Cortex of kidney (tissue), 1 donor: ENCODE results near the gene RETREG3.
"Not testable (repeated sequence)": the region's sequence is repeated elsewhere in the genome, so short reads cannot be mapped to it uniquely, and the experiment has no call there.

Experiments used
- DNase-seq: peaks from one replicate; lab custom pipeline; 2025; lab: John Stamatoyannopoulos, UW

RETREG3 gene

GRCh38 chr17:42609182-42609813, at the start of gene RETREG3, which contains the start of gene TUBG1:
RETREG3 (minus strand) TSS chr17:42609374; CDS start chr17:42609324, 50 bp downstream.
TUBG1 (plus strand) TSS chr17:42609683; CDS start chr17:42609738, 55 bp downstream.
- peak; percentile 82 for DNase-seq

GRCh38 chr17:42657824-42658588, 48.8 kb upstream of the RETREG3 start:
- DNase-seq = no peak

DNA sequence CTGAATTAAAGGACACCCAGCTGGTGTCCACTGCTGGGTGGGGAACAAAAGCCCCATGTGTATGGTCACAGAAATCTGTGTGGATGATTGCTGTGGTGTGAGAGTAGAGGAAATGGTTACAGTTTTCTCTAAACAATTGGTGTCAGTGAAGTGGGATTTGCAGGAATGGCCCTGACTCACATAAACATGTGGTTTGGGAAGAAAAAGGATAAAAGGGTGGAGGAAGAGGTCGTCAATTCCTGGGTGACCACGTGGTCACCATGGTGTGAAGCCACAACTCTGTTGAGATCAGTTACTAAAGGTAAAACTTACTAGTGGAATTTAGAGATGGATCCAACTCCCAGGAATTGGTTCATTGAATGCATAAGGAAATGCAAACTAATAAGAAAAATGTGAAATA, 46.4 kb upstream of the RETREG3 start:
- no peak for DNase-seq

DNA sequence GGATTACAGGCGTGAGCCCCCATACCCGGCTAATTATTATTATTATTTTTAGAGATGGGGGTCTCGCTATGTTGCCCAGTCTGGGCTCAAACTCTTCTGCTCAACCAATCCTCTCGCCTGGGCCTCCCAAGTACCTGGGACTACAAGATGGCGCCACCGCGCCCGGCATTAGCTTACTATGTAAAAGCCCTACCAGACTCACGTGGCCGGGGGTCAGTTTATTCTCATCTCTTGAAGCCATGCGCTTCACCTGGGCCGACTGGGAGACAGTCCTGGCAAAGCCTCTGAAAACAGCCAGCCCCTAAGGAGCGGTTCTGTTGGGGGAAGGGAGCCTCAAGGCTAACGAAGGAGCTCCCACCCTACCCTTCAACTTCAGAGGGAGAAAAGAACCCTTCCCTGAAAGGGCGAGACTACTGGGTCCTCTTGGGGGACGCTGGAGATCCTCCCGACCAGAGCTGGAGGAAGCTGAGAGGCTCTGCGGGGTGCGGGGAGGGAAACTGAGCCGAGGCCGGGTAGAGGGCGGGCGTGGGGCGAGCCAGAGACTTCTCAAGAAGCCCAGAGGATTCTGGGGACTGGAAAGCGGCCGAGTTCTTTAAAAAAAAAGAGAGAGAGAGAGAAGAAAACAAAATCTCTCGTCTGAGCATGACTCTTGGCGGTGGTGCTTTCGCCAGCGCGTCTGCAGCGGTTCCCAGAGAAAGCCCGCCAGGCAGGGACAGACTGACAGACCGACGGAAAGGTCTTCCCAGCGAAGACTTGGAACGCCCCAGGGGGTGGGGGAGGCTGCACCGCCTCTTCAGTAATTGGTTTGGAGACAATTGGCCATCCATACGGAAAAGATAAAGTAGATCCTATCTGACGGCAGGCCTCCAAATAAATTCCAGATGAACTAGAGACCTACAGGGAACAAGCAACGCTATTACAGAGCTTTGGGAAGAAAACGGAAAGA, 44.3 kb upstream of the RETREG3 start:
- DNase-seq = no peak

DNA sequence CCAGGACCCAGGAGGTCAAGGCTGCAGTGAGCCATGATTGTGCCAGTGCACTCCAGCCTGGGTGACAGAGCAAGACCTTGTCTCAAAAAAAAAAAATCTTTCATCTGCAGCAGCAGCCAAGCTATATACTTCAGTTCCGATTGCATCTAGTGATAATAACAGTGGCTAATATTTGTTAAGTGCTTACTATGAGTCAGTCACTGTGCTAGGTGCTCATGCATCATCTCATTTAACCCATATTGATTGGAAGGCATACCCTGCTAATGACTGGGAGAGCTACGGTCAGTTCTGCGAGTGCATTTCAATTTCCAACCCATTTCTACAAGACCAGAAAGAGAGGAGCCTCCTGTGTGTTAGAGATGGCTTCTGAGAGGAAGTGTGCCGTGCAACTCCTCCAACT, 42.2 kb upstream of the RETREG3 start:
- DNase-seq = no peak

- DNase-seq = no peak
Measured at GRCh38 chr17:42647778-42648177, 38.6 kb upstream of the RETREG3 start.

DNA sequence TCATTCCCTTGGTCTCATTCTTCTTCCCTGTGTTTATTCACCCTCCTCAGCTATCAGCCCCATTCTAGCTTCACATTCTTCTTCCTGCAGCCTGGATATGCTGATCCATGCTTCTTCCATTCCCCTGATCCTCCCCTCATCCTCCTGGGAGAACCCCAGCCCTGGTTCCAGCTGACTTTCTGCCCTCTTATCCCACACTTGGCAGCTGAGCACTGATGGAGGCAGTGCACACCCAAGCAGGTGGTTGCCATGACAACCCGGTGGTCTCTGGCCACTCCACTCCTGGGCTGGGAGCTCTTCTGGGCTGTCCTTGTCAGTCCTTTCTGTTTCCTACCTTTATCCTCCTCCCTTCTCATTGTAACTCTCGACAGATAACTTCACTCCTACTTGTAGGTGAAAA, 33.2 kb upstream of the RETREG3 start:
- DNase-seq = no peak

GRCh38 chr17:42640121-42640520, 30.9 kb upstream of the RETREG3 start:
- no peak for DNase-seq

GRCh38 chr17:42639525-42640113, 30.4 kb upstream of the RETREG3 start:
- DNase-seq = no peak

GRCh38 chr17:42632949-42633444, 23.8 kb upstream of the RETREG3 start:
- no peak for DNase-seq

DNA sequence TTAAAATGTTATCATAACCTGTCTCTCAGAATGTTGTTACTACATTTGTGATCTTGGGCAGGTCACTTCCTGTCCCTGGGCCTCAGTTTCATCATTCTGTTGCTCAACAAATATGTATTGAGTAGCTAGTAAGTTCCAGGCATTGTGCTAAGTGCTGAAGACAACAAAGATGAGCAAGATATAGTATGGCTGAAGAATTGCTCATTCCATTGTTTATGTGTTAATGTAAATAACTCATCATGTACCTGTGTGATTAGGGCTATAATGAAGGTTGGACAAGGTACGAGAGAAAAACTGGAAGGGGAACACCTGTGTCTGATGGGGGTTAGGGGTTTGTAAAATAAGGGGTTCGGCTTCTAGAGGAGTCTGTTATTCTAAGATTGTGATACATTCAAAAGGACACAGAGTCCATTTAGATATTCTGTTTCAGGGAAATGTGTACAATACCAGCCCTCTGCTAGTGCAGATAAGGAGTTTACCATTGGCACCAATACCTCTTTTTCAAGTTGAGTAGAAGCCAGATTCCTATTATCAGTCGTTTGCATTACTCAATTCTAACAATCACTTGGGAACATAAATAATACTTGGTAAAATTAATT, 20.3 kb upstream of the RETREG3 start:
- DNase-seq = no peak

- not testable (repeated sequence) for DNase-seq
Measured at GRCh38 chr17:42627032-42627764, 18.0 kb upstream of the RETREG3 start.

DNA sequence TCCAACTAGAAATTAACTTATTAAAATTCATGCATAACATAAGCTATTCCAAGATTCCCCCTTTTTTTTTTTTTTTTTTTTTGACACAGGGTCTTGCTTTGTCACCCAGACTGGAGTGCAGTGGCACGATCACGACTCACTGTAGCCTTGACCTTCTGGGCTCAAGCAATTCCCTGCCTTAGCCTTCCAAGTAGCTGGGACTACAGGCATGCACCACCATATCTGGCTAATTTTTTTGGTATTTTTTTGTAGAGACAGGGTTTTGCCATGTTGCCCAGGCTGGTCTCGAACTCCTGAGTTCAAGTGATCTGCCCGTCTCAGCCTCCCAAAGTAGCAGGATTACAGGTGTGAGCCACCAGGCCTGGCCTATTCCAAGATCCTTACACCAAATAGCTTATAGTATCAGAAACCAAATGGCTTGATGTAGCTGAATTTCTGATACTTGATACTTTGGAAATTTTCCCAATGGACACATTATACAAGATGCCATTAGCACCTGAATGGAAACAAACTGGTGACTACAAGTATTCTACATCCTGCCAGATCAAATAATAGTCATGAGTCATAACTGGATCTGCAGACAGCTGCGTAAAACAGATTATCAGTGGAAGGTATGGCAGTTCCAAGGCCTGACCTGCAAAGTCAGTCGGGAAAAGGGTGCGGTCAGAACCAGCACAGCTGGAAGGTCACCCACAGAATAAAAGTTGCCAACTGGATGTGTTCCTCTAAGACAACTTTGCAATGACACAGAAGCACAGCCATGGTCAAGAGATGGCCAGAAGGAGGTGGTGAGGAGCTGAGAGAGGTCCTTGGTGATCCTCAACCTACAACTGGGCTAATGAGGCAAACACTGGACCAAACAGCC, 14.8 kb upstream of the RETREG3 start:
- DNase-seq = no peak

GRCh38 chr17:42623271-42623670, 14.1 kb upstream of the RETREG3 start:
- no peak for DNase-seq

DNA sequence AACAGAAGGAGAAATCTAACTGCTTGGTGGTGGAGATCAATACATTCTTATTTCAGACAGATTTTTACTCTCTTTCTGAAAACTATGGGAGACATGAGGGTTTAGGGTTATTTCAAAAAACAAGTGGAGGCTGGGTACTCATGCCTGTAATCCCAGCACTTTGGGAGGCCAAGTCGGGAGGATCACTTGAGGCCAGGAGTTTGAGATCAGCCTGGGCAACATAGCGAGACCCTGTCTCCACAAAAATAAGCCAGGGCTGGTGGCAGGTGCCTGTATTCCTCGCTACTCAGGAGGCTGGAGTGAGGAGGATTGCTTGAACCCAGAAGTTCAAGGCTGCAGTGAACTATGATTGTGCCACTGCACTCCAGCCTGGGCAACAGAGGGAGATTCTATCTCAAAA, 12.8 kb upstream of the RETREG3 start:
- DNase-seq = not testable (repeated sequence)

DNA sequence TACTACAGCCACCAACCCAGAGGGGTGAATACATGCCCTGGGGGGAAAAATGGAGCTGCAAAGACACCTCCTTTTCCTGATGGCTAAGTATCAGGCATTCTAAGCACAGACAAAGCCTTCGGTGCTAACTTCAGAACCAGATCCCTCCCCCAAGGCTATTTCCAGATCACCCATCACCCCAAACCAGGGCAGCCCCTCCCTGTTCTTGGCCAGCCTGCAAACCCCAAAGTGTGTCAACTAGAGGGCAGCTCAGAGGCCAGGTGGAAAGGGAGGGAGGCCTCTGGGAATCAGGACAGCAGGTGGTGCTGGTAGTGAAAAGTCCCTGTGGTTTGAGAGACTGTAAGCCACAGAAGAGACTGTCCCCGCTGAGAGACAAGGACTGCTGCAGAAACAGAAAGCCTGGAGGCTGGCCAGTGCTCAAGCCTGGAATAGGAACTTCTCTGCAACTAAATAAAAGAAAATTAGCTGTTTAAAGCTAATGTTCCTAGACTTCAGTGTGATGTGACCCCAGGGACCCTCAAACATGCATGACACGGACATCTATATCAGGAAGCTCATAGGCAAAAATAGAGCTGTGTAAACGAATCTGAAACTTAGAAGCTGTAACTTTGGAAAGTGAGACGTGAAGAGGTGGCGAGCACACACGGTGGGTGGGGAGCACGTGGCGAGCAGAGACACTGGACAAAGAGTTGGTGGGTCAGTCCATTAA, 9.4 kb upstream of the RETREG3 start:
- DNase-seq = no peak

DNA sequence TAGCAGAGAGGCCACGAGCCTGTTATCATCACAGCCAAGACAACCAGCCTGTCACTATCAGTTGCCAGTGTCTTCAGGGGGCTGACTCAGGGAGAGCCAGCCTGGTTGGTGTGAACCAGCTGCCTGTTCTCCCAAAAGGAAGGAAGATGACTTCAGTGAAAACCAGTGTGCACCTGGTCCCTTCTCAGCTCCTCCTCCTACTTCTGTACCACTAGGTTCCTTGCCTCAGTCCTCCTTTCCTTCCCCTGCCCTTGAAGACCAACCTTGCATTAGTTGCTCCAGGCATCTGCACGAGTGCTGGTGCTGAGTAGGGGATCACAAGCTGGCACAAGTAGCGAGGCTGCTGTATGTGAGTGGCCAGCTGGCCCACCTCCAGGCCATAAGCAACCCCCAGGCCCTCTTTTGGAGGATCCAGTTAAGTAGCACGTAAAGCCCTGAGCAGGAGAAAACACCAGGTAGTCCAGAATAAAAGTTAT, 8.8 kb upstream of the RETREG3 start:
- DNase-seq = no peak

DNA sequence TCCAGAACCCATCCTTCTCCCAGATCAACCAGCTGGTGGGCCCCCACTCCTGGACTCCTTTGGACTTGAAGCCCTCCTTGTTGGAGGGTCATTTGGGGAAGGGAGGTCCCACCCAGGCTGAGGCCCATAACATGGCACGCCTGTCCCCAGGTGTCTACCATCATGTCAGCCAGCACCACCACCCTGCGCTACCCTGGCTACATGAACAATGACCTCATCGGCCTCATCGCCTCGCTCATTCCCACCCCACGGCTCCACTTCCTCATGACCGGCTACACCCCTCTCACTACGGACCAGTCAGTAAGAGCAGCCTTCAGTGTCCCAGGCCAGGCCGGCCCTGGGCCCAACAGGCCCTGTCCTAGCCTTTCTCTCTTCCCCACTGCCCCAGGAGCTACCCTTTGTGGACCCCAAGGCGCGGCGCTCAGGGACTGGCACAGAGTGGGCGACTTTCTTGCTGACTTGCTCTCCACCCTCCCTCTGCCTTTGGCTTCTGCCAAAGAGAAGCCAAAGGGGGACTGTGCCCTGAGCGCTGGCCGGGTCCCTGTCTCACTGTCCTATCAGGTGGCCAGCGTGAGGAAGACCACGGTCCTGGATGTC, 4.6 kb upstream of the RETREG3 start:
- no peak for DNase-seq
